GM19452 (cell line): ENCODE data around the gene MAP3K7.
A peak's percentile ranks its signal among the peaks of the same experiment; 100 is the strongest.

Experiments used
- ATAC-seq: cut with Tn5 transposase; IDR thresholded peaks from one replicate; pipeline ENCODE4 v1.9.1; 2021; ENCODE audit not compliant: unreplicated experiment

Gene MAP3K7

GRCh38 chr6:90586836-90587638, at the start of gene MAP3K7:
TSS of gene MAP3K7 (minus strand) at chr6:90587072. CDS start at chr6:90586883, 189 bp downstream.
- peak; percentile 86 for ATAC-seq

- ATAC-seq, result no peak
These were observed 44.2 kb upstream of the MAP3K7 start for GRCh38 chr6:90631046-90631445.

GRCh38 chr6:90621581-90621980, 34.7 kb upstream of the MAP3K7 start:
- ATAC-seq, result no peak

- no peak for ATAC-seq
These were observed 32.3 kb upstream of the MAP3K7 start for GRCh38 chr6:90619221-90619620.

- no peak for ATAC-seq
These were observed 25.4 kb upstream of the MAP3K7 start for GRCh38 chr6:90612313-90612680.

- ATAC-seq, result no peak
These were observed 24.9 kb upstream of the MAP3K7 start for GRCh38 chr6:90611543-90612312.

- ATAC-seq, result peak; percentile 76
These were observed 24.1 kb upstream of the MAP3K7 start for GRCh38 chr6:90610751-90611542.

GRCh38 chr6:90610301-90610750, 23.5 kb upstream of the MAP3K7 start:
- ATAC-seq, result no peak

- ATAC-seq, result no peak
These were observed 19.0 kb upstream of the MAP3K7 start for GRCh38 chr6:90605749-90606340.

GRCh38 chr6:90604546-90604945, 17.7 kb upstream of the MAP3K7 start:
- ATAC-seq, result no peak

GRCh38 chr6:90599151-90599550, 12.3 kb upstream of the MAP3K7 start:
- ATAC-seq, result no peak

- ATAC-seq, result no peak
These were observed 11.5 kb upstream of the MAP3K7 start for GRCh38 chr6:90598192-90598951.

- no peak for ATAC-seq
These were observed 10.2 kb upstream of the MAP3K7 start for GRCh38 chr6:90596967-90597539.

- no peak for ATAC-seq
These were observed 9.0 kb upstream of the MAP3K7 start for GRCh38 chr6:90595854-90596253.

- ATAC-seq, result peak; percentile 29
These were observed 381 bp downstream of the MAP3K7 start for GRCh38 chr6:90586546-90586835.

- no peak for ATAC-seq
These were observed 2.1 kb downstream of the MAP3K7 start for GRCh38 chr6:90584636-90585255.

- ATAC-seq, result no peak
These were observed 2.9 kb downstream of the MAP3K7 start for GRCh38 chr6:90583836-90584481.

- no peak for ATAC-seq
These were observed 3.6 kb downstream of the MAP3K7 start for GRCh38 chr6:90583179-90583835.

GRCh38 chr6:90581146-90581545, 5.7 kb downstream of the MAP3K7 start:
- no peak for ATAC-seq
